HepG2 (cell line): ENCODE measurements around the gene TAS1R3. TPM values are rescaled to one million over a fixed set of nuclear protein-coding genes. Genes with fewer than 3 reads are reported as not detected.

Source experiments
- EED ChIP-seq: sonication (generic); formaldehyde crosslinking; IDR thresholded peaks from 2 replicates; pipeline ENCODE4 v1.5.0; 2020; ENCODE audit warnings: mild to moderate bottlenecking, missing genetic modification reagents
- GABPB1 ChIP-seq: IDR thresholded peaks from 2 replicates; pipeline ENCODE4 v1.6.1; 2016; ENCODE audit warnings: mild to moderate bottlenecking, missing genetic modification reagents, moderate library complexity, missing compliant biosample characterization
- HOXA3 ChIP-seq: sonication (generic); formaldehyde crosslinking; IDR thresholded peaks from 2 replicates; pipeline ENCODE4 v1.5.0; 2020; ENCODE audit warnings: missing genetic modification reagents
- KDM2A ChIP-seq: sonication (generic); formaldehyde crosslinking; IDR thresholded peaks from 2 replicates; pipeline ENCODE4 v1.4.0; 2020; ENCODE audit warnings: low read depth, missing genetic modification reagents, borderline replicate concordance
- LRRFIP1 ChIP-seq: sonication (generic); formaldehyde crosslinking; conservative IDR thresholded peaks from 2 replicates; pipeline ENCODE4 v1.4.0; 2020; ENCODE audit warnings: missing genetic modification reagents
- NONO ChIP-seq, 2 experiments: fragments of 450-650 bp in 1 of 2; sonication (generic) in 1 of 2; formaldehyde crosslinking in 1 of 2; IDR thresholded peaks in 1 of 2; conservative IDR thresholded peaks in 1 of 2; 2 replicates each; pipeline versions ENCODE4 v1.6.1 to v1.8.0; 2017 to 2022; ENCODE audit warnings: mild to moderate bottlenecking in 1 of 2, missing genetic modification reagents in 1 of 2, moderate library complexity in 1 of 2
- PATZ1 ChIP-seq: sonication (generic); formaldehyde crosslinking; IDR thresholded peaks from 2 replicates; pipeline ENCODE4 v1.4.0; 2020; ENCODE audit warnings: missing genetic modification reagents
- PCBP1 ChIP-seq: fragments of 200-400 bp; formaldehyde crosslinking; IDR thresholded peaks from 2 replicates; pipeline ENCODE4 v1.6.1; 2017; ENCODE audit warnings: mild to moderate bottlenecking, low read depth, low read length, borderline replicate concordance
- RXRA ChIP-seq: sonication (generic); formaldehyde crosslinking; IDR thresholded peaks from 2 replicates; pipeline ENCODE4 v1.5.1; 2020; ENCODE audit warnings: missing genetic modification reagents
- SMC3 ChIP-seq: IDR thresholded peaks from 2 replicates; pipeline ENCODE4 v1.6.1; 2011; ENCODE audit warnings: low read length, improper control_type of control experiment
- TFAP4 ChIP-seq: sonication (generic); IDR thresholded peaks from 2 replicates; pipeline ENCODE4 v1.6.1; 2016; ENCODE audit warnings: low read depth, borderline replicate concordance
- XRCC5 ChIP-seq: fragments of 200-400 bp; formaldehyde crosslinking; optimal IDR thresholded peaks from 2 replicates; pipeline ENCODE3; 2017; ENCODE audit warnings: mild to moderate bottlenecking, low read length
- ZHX1 ChIP-seq: sonication (generic); formaldehyde crosslinking; IDR thresholded peaks from 2 replicates; pipeline ENCODE4 v1.8.1; 2022; ENCODE audit warnings: low read depth, mild to moderate bottlenecking, missing genetic modification reagents
- ZNF574 ChIP-seq: sonication (generic); formaldehyde crosslinking; IDR thresholded peaks from 2 replicates; pipeline ENCODE4 v1.4.0; 2020; ENCODE audit warnings: missing genetic modification reagents
- ZNF816 ChIP-seq: sonication (generic); formaldehyde crosslinking; IDR thresholded peaks from 2 replicates; pipeline ENCODE4 v1.8.0; 2022; ENCODE audit warnings: missing genetic modification reagents, mild to moderate bottlenecking, borderline replicate concordance
- polyA plus RNA-seq, 8 experiments: library from polyadenylated mRNA; depleted of rRNA in 3 of 8; stranded (reverse) in 7 of 8; unstranded in 1 of 8; fragments of >200 nt; fragmentation: Illumina TruSeq in 4 of 8; extraction: Trizol in 4 of 8; gene quantifications; 2 replicates each; pipeline versions ENCODE4 v1.2.1 to v1.2.3, GENCODE V29; 2011 to 2016; ENCODE audit warnings: low read depth in 4 of 8, missing spikeins in 1 of 8, mixed read lengths in 1 of 8; ENCODE audit not compliant: insufficient read depth in 1 of 8
- total RNA-seq, 5 experiments: library from RNA; depleted of rRNA; stranded (reverse); fragments of >200 nt; fragmentation: Illumina TruSeq; extraction: Trizol; gene quantifications; 2 replicates each; pipeline ENCODE4 v1.2.3, GENCODE V29; 2016; ENCODE audit warnings: low read depth in 1 of 5

Gene TAS1R3
- total and polyA plus RNA-seq, 2 of the 13 experiments (the other 11 are each of a cell fraction or from before 2014, with no cell fraction given) = 0.13 to 0.15 TPM

- TF ChIP-seq PATZ1 (peak; percentile 37), ZNF816 (CRISPR knock-in tag) (no peak), SMC3 (peak; percentile 32; the same call in 1 of the 2 replicates), TFAP4 (peak; percentile 59; the same call in 1 of the 2 replicates), RXRA (CRISPR knock-in tag) (0 out of 2 replicates have a peak, but pooled peaks have one; percentile 17), ZNF574 (CRISPR knock-in tag) (peak; percentile 60), XRCC5 (peak; percentile 21), HOXA3 (CRISPR knock-in tag) (0 out of 2 replicates have a peak, but pooled peaks have one; percentile 16), LRRFIP1 (CRISPR knock-in tag) (no peak), EED (CRISPR knock-in tag) (no peak), NONO (IDR thresholded peaks at IDR 0.05) (no peak), NONO (CRISPR knock-in tag; conservative IDR thresholded peaks at IDR 0.05) (peak; percentile 31; the same call in 1 of the 2 replicates), KDM2A (CRISPR knock-in tag) (peak; percentile 34; the same call in 1 of the 2 replicates), GABPB1 (CRISPR knock-in tag) (0 out of 2 replicates have a peak, but pooled peaks have one; percentile 18), PCBP1 (0 out of 2 replicates have a peak, but pooled peaks have one; percentile 62), ZHX1 (CRISPR knock-in tag) (0 out of 2 replicates have a peak, but pooled peaks have one; percentile 41)
Observed at GRCh38 chr1:1290238-1290731, 40.8 kb upstream of the TAS1R3 start (continued).
